Bone marrow (tissue), 2 donors: ENCODE data around the gene HOXC11.

Source experiments
- DNase-seq, 2 donors: peaks; one replicate each; lab custom pipeline; 2025; lab: John Stamatoyannopoulos, UW

Gene HOXC11

GRCh38 chr12:54009171-54010052, 36.5 kb downstream of the HOXC11 start:
- DNase-seq: no peak

- DNase-seq: no peak
These were observed 37.4 kb downstream of the HOXC11 start for GRCh38 chr12:54010053-54010971.

GRCh38 chr12:54010972-54011664, 38.2 kb downstream of the HOXC11 start:
- DNase-seq: no peak

GRCh38 chr12:54011665-54012532, 39.0 kb downstream of the HOXC11 start:
- no peak for DNase-seq

GRCh38 chr12:54012631-54013409, 39.9 kb downstream of the HOXC11 start:
- DNase-seq: no peak

GRCh38 chr12:54014377-54015017, 41.6 kb downstream of the HOXC11 start:
- no peak for DNase-seq

GRCh38 chr12:54015018-54015931, 42.3 kb downstream of the HOXC11 start:
- no peak for DNase-seq

- DNase-seq: no peak
These were observed 43.1 kb downstream of the HOXC11 start for GRCh38 chr12:54016051-54016450.

GRCh38 chr12:54016478-54016964, 43.6 kb downstream of the HOXC11 start:
- DNase-seq: no peak

- DNase-seq: no peak
These were observed 44.3 kb downstream of the HOXC11 start for GRCh38 chr12:54017027-54017788.

- DNase-seq: no peak
These were observed 45.0 kb downstream of the HOXC11 start for GRCh38 chr12:54017878-54018467.

GRCh38 chr12:54018468-54018984, 45.6 kb downstream of the HOXC11 start:
- no peak for DNase-seq

GRCh38 chr12:54019091-54019811, 46.3 kb downstream of the HOXC11 start:
- no peak for DNase-seq

GRCh38 chr12:54019924-54020590, 47.1 kb downstream of the HOXC11 start:
- no peak for DNase-seq

- DNase-seq: no peak
These were observed 47.9 kb downstream of the HOXC11 start for GRCh38 chr12:54020591-54021405.
